ENCODE results near the gene MFN2.
"Not testable (repeated sequence)": the region's sequence is repeated elsewhere in the genome, so short reads cannot be mapped to it uniquely, and the experiment has no call there.

The MFN2 gene

DNA sequence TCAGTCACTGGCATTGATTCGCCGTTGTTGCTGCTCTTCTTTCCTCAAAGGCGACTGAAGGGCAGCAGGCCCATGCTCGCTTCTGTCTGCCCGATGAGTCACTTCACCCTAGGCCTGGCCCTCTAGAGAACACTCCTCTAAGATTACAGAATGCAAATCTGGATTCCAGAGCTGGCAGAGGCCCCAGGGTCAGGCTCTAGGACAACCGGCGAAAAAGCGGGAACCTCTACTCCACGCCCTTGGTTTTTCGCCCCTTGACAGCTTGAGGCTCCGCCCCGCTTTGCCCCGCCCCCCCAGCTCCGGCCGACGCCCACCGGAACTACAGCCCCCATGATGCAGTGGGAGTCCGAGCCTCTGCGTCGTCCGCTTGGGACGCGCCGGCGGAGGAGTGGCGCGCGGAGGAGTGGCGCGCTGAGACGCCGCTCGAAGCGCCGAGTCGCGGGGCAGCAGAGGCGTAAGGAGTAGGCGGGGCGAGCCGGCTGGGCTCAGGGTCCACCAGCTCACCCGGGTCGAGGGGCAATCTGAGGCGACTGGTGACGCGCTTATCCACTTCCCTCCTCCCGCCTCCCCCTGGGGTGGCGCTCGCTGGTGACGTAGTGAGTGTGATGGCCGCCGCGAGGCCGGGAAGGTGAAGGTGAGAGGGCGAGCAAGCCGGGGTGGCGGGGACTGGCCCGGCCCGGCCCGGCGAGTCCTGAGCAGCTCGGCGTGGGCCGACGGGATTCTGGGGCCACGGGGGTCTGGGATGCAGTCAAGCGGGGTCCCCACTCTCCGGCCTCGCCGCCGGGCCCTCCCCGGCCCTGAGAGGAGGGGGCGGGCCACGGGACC, at the start of gene MFN2:
Gene MFN2, plus strand, starts transcription at position 594 of the 825 bp plus-strand sequence. CDS start 8,725 bp downstream, outside the sequence.
- peak; percentile 91 for DNase-seq (ENCODE audit: low read depth)

DNA sequence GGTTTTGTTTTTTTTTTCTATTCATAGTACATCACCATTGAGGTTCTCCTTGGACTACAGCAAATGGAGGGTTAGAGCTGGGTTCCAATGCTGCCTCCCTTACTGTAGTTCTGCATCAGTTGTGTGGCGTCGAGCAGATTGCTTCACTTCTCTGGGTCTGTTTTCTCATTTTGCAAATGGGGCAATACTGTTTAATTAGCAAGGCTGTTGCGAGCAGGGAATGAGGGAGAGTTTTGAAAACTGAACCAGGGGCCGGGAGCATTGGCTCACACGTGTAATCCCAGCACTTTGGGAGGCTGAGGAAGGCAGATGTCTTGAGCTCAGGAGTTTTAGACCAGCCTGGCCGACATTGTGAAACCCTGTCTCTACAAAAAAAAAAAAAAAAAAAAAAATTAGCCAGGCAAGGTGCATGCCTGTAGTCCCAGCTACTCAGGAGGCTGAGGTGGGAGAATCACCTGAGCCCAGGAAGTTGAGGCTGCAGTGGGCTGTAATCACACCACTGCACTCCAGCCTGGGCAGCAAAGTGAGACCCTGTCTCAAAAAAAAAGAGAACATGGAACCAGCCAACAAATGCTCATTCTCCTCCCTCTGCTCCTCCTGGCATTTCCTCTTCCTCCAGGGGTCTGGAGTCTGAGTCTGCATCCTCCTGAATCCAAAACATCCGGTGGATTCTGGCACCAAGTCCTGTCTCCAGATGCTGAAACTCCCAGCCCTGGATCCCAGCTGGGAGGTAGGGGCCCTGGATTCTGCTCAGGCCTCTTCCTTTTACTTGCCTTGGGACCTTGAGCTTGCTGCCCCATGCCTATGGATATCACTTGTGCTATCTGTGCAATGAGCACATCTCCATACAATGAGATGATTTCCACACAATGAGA, 49.4 kb upstream of the MFN2 start:
- DNase-seq (ENCODE audit: low read depth): no peak

DNA sequence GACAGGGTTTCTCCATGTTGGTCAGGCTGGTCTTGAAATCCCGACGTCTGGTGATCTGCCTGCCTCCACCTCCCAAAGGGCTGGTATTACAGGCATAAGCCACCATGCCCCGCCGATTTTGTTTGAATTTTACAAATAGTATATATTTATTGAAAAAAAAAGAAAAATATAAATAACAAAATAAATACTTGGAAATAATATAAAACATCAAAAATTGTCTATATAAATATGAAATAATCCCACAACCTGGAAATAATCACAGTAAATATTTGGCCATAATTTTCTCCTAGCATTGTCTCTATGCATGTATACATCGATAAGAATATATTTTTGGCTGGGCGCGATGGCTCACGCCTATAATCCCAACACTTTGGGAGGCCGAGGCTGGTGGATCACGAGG, 48.4 kb upstream of the MFN2 start:
- DNase-seq (ENCODE audit: low read depth): no peak

DNA sequence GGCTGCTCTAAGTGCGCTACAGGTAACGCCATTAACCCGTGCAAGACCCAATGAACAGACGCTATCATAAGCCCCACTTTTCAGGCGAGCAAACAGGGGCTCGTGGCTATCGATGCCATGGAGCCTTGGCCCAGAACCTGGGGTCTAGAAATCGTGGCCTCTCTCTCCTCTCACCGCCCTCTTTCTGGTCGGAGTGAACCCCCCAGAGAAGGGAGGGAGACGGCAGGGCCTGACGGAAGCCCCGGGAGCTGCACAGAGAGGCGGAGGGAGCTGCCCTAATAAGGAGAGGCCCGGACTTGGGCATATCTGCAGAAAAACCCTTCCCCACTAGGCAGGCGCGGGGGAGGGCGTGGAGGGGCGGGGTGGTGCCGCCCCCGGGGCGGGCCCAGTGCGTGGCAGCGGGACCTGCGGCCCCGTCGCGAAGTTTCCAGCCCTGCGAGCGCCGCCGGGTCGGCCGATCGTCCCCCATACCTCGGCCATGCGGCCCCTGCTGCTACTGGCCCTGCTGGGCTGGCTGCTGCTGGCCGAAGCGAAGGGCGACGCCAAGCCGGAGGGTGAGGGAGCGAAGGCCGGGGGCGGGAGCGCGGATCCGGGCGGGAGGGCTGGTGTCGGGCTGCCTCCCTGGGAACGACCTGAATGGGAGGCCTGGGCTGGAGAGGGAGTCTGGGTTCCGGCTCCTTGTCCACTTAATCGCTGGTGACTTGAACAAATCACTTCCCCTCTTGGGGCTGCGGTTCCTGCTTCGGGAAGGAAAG, 45.8 kb upstream of the MFN2 start, which contains the start of gene PLOD1:
Gene PLOD1, plus strand, starts transcription at position 416 of the 755 bp plus-strand sequence. Its CDS starts 63 bp downstream, at position 479.
- peak; percentile 83 for DNase-seq (ENCODE audit: low read depth)

DNA sequence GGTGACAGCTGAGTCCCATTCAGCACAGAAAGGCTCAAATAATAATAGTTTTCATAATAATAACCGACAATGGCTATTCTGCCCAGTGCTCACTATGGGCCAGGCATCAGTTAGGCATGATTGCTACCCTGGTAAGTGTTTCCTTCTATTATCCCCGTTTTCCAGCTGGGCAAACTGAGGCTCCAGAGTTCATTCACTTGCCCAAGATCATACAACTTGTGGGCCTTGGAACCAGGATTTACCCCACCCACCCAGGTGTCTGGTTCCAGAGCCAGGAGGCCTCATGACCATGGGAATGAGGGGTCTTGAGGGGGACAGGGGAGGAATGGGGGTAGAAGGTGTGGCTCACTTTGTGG, 45.2 kb upstream of the MFN2 start:
- no peak for DNase-seq (ENCODE audit: low read depth)

DNA sequence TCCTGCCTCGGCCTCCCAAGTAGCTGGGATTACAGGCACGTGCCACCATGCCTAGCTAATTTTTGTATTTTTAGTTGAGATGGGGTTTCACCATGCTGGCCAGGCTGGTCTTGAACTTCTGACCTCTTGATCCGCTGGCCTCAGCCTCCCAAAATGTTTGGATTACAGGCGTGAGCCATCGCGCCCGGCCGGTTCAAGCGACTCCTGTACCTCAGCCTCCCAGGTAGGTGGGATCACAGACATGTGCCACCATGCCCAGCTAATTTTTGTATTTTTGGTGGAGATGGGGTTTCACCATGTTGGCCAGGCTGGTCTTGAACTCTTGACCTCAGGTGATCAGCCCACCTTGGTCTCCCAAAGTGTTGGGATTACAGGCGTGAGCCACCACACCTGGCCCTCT, 44.5 kb upstream of the MFN2 start:
- not testable (repeated sequence) for DNase-seq (ENCODE audit: low read depth)

DNA sequence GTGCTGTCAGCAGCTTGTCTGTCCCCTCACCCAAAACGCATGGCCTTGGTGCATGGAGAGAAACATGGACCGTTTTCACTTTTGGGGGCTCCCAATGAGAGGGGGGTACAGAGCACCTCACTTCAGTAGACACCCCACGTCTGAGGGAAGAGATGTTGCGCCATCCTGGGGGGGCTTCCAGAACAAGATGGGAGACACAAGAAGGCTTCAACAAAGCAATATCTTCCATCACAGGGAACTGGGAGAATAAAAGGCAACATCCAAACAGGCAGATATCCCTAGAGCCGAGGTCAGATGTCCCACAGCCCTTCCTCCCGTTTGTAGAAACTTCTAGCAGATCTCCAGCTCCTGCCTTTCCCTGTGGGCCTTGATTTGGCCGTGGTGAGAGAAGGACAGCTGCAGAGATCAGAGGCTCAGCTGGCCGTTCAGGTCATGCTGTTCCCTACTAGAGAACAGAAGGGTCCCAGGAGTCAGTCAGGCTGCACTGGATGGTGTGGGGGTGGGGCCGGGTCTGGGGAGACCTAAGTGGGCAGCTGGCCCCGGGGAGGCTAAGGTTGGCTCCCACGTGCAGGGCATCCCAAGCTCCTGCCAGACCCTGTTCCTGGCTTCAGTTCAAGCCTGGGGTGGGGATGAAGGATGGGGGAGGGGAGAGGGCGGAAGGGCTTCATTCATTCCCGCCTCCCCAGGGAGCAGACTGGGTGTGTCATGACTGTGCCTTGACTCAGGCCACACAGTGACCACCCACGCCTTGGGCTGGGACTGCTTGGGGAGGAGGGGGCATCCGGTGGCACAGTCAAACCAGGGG, 41.3 kb upstream of the MFN2 start:
- DNase-seq (ENCODE audit: low read depth): no peak

DNA sequence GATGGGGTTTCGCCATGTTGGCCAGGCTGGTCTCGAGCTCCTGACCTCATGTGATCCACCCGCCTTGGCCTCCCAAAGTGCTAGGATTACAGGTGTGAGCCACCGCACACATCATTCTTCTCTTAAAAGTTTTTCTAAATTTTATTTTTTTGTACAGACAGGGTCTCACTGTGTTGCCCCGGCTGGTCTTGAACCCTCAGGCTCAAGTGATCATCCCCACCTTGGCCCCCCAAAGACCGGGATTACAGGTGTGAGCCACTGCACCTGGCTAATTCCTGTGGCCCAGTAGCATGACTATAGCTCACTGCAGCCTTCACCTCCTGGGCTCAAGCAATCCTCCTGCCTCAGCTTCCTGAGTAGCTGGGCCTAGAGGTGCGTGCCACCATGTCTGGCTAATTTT, 40.5 kb upstream of the MFN2 start:
- not testable (repeated sequence) for DNase-seq (ENCODE audit: low read depth)

DNA sequence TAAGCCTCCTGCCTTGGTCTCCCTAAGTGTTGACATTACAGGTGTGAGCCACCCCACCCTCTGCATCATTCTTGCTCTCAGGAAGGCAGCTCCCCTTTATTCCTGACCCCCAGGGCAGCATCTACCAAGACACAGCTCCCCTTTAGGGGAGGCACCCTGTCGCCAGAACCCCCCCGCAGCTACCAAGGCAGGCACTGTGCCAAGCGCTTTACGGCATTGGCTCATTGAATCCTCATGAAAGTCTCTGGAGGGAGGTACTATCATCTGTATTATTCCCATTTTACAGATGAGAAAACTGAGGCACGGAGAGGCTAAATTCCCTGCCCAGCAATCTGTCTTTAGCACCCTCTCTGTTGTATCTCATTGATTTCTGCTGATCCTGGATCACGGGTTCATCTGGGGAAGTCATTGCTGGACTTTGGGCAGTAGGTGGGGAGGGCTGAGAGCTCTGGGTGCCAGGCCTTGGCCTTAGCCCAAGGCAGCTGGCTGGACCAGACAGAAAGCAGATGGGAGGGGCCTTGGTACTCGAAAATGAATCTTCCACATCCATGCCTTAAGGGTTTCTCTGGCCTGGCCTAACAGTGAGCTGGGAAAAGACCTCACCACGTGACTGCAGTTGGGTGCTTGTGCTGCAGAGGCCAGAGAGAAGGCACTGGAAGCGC, 39.9 kb upstream of the MFN2 start:
- no peak for DNase-seq (ENCODE audit: low read depth)

DNA sequence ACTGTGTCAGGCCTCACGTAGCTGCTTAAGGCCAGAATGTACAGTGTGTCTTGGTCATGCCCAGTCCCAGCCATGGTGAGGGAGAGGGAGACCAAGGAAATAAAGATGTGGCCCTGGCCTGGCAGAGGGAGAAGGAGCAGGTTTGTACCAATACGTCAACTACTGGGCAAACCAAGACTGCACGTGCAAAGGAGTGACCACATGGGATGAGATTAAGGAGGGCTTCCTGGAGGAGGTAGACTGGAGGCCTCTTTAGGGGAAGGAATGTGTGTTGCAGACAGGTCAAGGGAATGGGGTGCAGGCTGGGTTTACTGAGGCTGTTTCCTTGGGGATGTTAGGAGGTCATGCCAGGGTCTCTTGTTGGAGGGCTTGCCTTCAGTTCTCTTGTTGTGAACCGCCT, 38.0 kb upstream of the MFN2 start:
- no peak for DNase-seq (ENCODE audit: low read depth)

DNA sequence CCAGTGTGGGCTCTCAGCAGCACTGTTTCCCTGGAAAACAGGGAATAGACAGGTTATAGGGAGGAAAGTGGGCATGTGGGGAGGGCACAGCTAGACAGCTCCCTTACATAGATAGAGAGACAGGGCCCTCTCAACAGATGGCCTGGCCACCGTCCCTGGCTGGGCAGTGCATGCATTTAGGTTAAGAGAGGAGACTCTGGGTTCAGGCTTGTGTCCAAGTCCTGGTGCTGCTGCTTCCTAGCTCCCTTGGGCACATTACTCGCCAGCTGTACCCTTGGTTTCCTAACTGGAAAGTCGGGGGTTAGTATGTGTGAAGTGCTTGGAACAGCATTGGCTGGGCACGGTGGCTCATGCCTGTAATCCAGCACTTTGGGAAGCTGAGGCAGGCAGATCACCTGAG, 36.6 kb upstream of the MFN2 start:
- DNase-seq (ENCODE audit: low read depth): no peak

DNA sequence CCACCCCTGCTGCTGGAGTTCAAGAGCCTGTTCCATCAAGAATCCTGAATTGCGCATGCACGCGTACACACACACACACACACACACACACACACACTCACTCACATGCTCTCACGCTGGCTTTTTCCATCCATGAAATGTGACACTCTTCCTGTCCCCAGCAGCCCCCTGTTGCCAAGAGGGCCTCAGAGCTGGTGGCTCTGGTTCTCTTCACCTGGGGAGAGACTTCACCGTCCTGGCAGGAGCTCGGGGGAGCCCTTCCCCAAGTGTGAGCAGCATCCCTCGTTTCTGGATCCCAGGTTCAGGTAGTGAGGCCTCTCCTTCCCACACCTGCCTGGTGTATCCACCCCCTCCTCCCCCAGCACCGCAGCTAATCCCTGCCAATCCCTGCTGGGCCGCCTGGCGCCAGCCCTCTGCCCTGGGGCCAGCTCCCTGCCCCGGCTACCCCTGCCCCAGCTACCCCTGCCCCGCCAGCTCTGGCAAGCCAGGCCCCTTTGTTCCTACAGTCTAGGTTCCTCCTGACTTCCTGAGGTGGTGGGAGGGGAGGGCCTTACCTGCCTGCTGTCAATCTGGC, 35.8 kb upstream of the MFN2 start:
- DNase-seq (ENCODE audit: low read depth): no peak

DNA sequence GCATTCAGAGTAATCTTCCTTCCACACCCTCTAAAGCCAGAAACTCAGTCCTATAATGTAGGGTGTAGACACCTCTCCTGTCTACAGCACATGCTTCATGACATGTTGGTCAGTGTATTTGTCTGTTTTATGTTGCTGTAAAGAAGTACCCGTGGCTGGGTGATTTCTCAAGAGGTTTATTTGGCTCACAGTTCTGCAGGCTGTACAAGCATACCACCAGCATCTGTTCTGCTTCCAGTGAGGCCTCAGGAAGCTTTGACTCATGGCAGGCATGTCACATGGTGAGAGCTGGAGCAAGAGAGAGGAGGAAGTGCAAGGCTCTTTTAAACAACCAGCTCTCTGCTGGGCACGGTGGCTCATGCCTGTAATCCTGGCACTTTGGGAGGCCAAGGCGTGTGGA, 33.6 kb upstream of the MFN2 start:
- DNase-seq (ENCODE audit: low read depth): no peak

DNA sequence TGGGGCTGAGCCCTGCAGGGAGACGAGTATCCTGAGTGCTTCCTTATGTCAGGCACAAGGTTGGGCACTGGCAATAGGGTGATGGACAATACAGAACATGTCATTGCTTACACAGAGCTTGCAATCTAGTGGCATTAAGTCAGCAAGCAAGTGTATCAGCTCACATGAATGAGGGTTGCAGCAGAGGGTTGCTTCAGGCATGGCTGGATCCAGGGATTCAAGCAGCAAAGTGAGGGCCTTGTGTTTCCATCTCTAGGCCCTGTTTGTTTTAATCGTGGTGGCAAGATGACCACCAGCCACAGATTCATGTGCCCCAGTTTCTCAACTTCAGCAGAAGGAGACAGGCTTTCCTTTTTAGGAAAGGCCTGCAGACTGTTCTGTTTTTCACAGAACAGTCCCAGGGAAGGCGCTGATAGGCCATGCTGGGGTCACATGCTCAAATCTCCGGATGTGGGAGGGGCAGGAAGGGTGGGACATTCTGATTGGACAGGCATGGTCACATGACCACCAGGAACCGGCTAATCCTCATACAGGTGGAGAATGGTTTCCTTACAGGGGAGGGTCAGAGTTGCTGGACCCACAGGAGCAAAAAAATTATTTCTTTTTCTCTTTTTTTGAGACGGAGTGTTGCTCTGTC, 31.3 kb upstream of the MFN2 start:
- no peak for DNase-seq (ENCODE audit: low read depth)

DNA sequence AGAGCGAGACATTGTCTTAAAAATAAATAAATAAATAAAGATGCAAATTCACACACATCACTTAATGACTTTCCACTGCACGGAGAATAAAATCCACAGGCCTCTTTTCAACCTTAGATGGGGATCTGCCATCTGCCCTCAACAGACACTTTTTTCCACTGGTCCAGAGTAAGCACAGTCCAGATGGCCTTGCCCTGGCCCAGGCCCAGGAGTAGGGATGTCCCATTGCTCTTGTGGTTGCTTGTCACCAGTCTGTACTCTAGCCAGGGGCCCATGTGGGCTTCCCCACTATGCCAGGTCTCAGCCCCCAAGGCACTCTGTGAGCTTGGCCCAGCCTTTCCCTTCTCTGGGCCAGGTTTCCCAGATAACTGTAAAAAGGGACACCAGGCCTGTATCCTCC, 28.3 kb upstream of the MFN2 start:
- no peak for DNase-seq (ENCODE audit: low read depth)

DNA sequence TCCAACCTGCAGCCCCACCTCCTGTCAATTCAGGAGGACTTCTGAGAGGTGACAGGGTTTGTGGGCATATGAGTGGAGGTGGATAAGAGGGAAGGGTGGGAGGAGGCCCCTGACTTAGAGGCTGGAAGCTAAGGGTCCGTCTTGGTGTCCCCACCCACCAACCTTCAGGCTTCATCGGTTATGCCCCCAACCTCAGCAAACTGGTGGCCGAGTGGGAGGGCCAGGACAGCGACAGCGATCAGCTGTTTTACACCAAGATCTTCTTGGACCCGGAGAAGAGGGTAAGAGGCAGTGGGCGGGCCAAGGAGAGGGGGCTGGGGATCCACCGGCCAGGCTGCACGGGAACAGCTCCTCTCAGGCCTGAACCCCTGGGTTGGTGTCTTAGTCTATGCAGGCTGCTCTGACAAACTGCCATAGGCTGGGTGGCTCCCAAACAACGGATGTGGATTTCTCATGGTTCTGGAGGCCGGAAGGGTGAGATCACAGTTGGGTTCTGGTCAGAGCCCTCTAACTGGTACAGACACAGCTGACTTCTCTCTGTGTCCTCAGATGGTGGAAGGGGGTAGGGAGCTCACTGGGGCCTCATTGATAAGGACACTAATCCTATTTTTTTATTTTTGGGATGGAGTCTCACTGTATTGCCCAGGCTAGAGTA, 27.7 kb upstream of the MFN2 start:
- no peak for DNase-seq (ENCODE audit: low read depth)

DNA sequence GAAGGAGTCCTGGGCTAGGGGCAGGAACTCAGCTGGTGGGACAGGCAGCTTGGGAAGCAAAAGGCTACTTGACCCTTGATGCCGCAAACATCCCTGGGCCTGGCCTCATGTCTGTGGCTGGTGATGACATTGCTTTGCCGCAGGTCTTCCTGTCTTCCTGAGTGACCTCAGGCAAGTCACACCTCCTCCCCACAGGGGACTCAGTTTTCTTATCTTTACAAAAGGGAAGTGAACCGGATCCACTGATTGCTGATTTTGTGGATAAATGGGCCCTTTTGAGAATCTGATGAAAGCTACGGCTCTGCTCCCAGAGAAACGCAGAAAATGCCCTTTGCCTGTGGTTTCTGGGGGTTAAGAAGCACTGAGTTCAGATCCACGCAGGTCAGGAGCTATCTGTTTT, 25.0 kb upstream of the MFN2 start:
- DNase-seq (ENCODE audit: low read depth): no peak

DNA sequence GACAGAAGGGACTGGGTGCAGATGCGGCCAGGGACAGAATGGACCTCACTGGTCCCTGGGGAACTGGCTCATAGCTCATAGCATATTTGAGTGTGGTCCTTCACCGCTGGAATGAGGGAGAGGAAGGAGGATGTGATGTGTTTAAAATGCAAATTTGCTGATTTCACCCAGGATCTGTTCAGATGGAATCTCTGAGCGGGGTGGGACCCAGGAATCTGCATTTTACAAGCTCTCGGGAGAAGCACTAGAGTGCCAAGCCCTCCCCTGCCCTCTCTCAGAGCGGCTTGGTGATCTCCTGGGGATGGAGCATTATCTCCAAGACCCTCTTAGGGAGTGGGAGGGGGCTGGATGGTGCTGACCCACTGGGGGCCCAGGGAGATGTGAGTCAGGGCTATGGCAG, 22.8 kb upstream of the MFN2 start:
- DNase-seq (ENCODE audit: low read depth): no peak

DNA sequence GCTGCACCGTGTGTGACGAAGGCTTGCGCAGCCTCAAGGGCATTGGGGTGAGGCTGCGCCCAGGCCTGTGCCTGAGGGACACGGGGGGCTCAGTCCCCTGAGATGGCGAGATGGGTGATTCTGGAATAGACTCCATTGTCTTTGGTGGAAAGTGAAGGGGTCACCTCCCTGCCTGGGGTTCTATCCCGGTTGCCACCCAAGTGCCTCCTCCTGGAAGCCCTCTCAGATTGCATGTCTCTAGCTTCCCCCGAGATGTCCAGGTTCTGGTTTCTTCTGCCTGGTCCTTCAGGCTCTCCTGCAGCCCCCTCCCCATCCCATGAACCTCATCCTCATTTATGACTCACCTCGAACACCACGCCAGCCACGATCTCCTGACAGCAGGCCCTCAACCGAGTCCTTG, 22.3 kb upstream of the MFN2 start:
- DNase-seq (ENCODE audit: low read depth): no peak

DNA sequence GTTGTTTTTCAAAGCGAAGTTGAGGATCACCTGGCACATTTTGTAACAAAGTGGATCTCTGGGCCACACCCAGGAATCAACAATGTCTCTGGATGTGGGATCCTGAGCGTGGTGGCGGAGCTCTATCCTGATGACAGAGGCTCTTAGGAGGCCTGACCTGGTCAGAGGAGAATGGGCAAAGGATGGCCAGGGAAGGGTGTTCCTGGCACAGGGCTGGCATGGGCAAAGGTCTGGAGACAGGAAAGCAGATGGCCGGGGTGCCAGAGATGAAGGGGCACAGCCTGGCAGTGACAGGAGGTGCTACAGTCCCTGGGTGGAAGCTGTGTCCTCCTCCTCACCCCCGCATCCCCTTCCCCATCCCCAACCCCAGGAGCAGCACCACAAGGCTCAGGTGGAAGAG, 20.0 kb upstream of the MFN2 start:
- no peak for DNase-seq (ENCODE audit: low read depth)
